Measurements from ENCODE around the gene PCBP4.
"Not testable (repeated sequence)": the region's sequence is repeated elsewhere in the genome, so short reads cannot be mapped to it uniquely, and the experiment has no call there.

Gene PCBP4

DNA sequence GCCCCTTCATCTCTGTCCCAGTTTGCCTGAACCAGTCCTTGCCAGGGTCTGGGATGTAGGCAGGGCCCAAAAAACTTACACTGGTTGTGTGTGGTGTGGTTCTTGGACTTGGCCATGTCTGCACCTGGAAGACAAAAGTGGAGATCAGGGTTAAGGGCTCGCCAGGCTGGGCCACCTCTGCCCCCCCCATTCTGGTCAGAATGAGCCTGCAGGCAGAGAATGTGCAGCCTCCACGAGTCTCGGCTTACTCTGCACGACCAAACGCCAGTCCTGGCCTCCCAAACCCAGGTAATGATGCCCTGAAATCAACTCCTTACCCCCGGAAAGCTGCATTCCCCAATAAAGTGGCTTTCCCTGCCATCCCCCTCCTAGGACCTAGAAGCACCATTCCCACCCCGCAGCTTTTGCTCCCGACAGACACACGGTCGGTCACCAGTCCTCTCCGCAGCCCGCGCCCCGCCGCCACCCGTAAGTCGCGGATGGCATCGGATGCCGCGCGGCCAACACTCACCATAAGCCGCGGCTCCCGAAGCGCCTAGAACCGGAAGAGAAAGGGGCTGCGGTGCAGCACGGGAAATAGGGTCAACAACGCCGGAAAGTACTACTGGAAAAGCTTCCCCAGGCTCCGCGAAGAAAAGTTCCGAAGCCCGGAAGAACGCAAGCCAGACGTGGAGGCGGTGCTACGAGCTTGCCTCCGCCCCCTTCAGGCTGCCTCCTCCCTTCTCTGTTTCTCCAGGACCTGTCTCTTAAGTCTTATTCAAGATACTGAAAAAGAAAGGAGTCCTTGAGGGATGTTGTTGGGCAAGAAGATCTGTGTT lies 28.3 kb upstream of the PCBP4 start, which contains the start of gene RPL29:
RPL29 (minus strand) TSS at position 550 of the 818 bp plus-strand sequence; CDS start at position 116, 434 bp downstream.
- POLR2A ChIA-PET, result interaction anchor here (1.3 kb wide), 2 partner anchors 12 to 159 kb away, joined by 3 to 4 read pairs; partner anchors contain the start of genes ACY1 and POC1A
- Histone ChIP-seq H3K36me3 (ENCODE audit: control insufficient read depth in 4 of 4, insufficient read depth in 4 of 4, low read length in 3 of 4) (peaks cover 8 to 38% (median 22%) of the 10 kb centered on the region in 4 experiments), H3K27ac (ENCODE audit: insufficient read depth in 1 of 2, low read depth in 1 of 2, low read length in 2 of 2, poor library complexity in 1 of 2, severe bottlenecking in 2 of 2) (peak within 1 kb of the TSS; percentile 95 to 98), H3K9me3 (ENCODE audit: control extremely low read depth in 1 of 5, control insufficient read depth in 4 of 5, insufficient read depth in 2 of 5, low read depth in 1 of 5, low read length in 4 of 5) (no peaks in the 10 kb centered on the region), H3K4me1 (ENCODE audit: control extremely low read depth in 1 of 4, control insufficient read depth in 4 of 4, insufficient read depth in 4 of 4, low read length in 3 of 4) (peaks cover 6 to 32% (median 15%) of the 10 kb centered on the region in 4 experiments), H3K27me3 (replicated peaks in 2 of 5; ENCODE audit: control insufficient read depth in 4 of 5, insufficient read depth in 5 of 5, low read length in 4 of 5) (no peaks in the 10 kb centered on the region), H3K4me3 (ENCODE audit: control insufficient read depth in 1 of 7, extremely low read depth in 1 of 7, insufficient read depth in 4 of 7, low read depth in 2 of 7, low read length in 6 of 7) (peak within 1 kb of the TSS; percentile 64 to 100 (median 95))
- WGBS (ENCODE audit: insufficient coverage), result 0% methylated on average over 24 of the region's 40 CpGs
- peak; percentile 96 to 98 (median 97) for DNase-seq
- CTCF ChIA-PET, result interaction anchor here (1.1 to 6.7 kb wide), 5 partner anchors 13 to 150 kb away, joined by 3 to 52 read pairs (median 4); partner anchors contain the start of genes ABHD14A and ACY1

DNA sequence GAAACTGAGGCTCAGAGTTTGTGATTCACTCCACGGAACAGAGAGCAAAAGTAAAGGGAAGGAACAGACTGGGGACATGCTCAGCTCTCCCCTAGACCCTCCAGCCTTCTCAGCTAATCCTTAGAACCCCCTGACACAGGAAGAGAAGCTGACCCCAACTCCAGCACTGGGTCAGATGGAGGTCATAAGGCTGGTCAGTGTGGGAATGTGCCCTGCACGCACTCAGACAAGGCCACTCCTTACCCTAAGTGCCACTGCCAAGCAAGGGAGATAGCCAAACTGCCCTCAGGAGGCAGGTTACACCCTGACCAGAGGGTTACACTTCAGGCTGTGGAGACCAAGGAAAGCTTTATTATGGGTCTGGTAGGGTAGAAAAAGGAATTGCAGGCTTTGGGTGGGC lies 27.3 kb upstream of the PCBP4 start:
- Histone ChIP-seq H3K4me1 (ENCODE audit: control extremely low read depth in 1 of 4, control insufficient read depth in 4 of 4, insufficient read depth in 4 of 4, low read length in 3 of 4) (peaks cover 6 to 32% (median 15%) of the 10 kb centered on the region in 4 experiments), H3K4me3 (ENCODE audit: control insufficient read depth in 1 of 7, extremely low read depth in 1 of 7, insufficient read depth in 4 of 7, low read depth in 2 of 7, low read length in 6 of 7) (peak overlapping the region in 6 of 7 experiments; percentile 81 to 100 (median 96)), H3K36me3 (ENCODE audit: control insufficient read depth in 4 of 4, insufficient read depth in 4 of 4, low read length in 3 of 4) (peaks cover 8 to 38% (median 22%) of the 10 kb centered on the region in 4 experiments), H3K9me3 (ENCODE audit: control extremely low read depth in 1 of 5, control insufficient read depth in 4 of 5, insufficient read depth in 2 of 5, low read depth in 1 of 5, low read length in 4 of 5) (no peaks in the 10 kb centered on the region), H3K27me3 (replicated peaks in 2 of 5; ENCODE audit: control insufficient read depth in 4 of 5, insufficient read depth in 5 of 5, low read length in 4 of 5) (no peaks in the 10 kb centered on the region), H3K27ac (ENCODE audit: insufficient read depth in 1 of 2, low read depth in 1 of 2, low read length in 2 of 2, poor library complexity in 1 of 2, severe bottlenecking in 2 of 2) (peak overlapping the region; percentile 95 to 98)
- DNase-seq, result no peak
- WGBS (ENCODE audit: insufficient coverage), result 86% methylated on average over 2 of the region's 2 CpGs
- ChIA-PET CTCF (interaction anchor here (0.6 to 6.7 kb wide), 6 partner anchors 12 to 1103 kb away, joined by 3 to 52 read pairs (median 4); partner anchors contain the start of genes ABHD14A and ACY1), POLR2A (no interaction called here)

DNA sequence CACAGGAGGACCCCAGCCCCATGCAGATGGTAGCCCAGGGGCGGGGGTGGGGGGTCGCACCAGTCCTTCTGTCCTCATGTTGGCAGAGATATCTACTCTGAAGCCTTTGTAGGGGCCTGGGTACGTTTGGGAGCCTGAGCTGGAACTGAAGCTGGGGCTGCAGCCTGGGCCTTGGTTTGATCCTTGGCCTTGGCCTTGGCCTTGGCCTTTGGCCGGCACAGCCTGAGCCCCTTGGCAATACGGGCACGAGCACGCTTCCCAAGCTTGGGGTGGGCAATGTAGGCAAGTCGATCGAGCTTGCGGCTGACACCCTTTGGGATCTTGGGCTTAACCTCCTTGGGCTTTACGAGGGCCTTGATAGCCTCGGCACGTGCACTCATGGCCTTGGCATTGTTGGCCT lies 26.4 kb upstream of the PCBP4 start:
- Histone ChIP-seq H3K27ac (ENCODE audit: insufficient read depth in 1 of 2, low read depth in 1 of 2, low read length in 2 of 2, poor library complexity in 1 of 2, severe bottlenecking in 2 of 2) (peak overlapping the region; percentile 95 to 98), H3K4me1 (ENCODE audit: control extremely low read depth in 1 of 4, control insufficient read depth in 4 of 4, insufficient read depth in 4 of 4, low read length in 3 of 4) (peaks cover 6 to 32% (median 15%) of the 10 kb centered on the region in 4 experiments), H3K36me3 (ENCODE audit: control insufficient read depth in 4 of 4, insufficient read depth in 4 of 4, low read length in 3 of 4) (peaks cover 8 to 38% (median 22%) of the 10 kb centered on the region in 4 experiments)
- H3K9me3 ChIP-seq (ENCODE audit: control extremely low read depth in 1 of 5, control insufficient read depth in 4 of 5, insufficient read depth in 2 of 5, low read depth in 1 of 5, low read length in 4 of 5); H3K4me3 ChIP-seq (ENCODE audit: control insufficient read depth in 1 of 7, extremely low read depth in 1 of 7, insufficient read depth in 4 of 7, low read depth in 2 of 7, low read length in 6 of 7); POLR2A ChIA-PET; H3K27me3 ChIP-seq (replicated peaks in 2 of 5; ENCODE audit: control insufficient read depth in 4 of 5, insufficient read depth in 5 of 5, low read length in 4 of 5); DNase-seq: not testable (repeated sequence)
- 93% methylated on average over 2 of the region's 13 CpGs for WGBS (ENCODE audit: insufficient coverage)
- CTCF ChIA-PET, result interaction anchor here (0.8 to 6.7 kb wide), 3 partner anchors 11 to 60 kb away, joined by 4 to 52 read pairs (median 4); partner anchors contain the start of gene ACY1

GRCh38 chr3:51992017-51992682 lies 24.9 kb upstream of the PCBP4 start:
- ChIA-PET POLR2A (interaction anchor here (1.2 kb wide), 1 partner anchor 9 kb away, joined by 5 read pairs; no protein-coding TSS in a partner anchor), CTCF (interaction anchor here (0.7 to 6.7 kb wide), 5 partner anchors 9 to 128 kb away, joined by 3 to 52 read pairs (median 7); partner anchors contain the start of genes ABHD14A, ABHD14B and ACY1)
- H3K4me1 ChIP-seq (ENCODE audit: control extremely low read depth in 1 of 4, control insufficient read depth in 4 of 4, insufficient read depth in 4 of 4, low read length in 3 of 4), result peaks cover 6 to 30% (median 15%) of the 10 kb centered on the region in 4 experiments
- no peak for DNase-seq
- no CpG with 5 or more reads among the region's 3 CpGs for WGBS (ENCODE audit: insufficient coverage)
- H3K4me3 ChIP-seq (ENCODE audit: control insufficient read depth in 1 of 7, extremely low read depth in 1 of 7, insufficient read depth in 4 of 7, low read depth in 2 of 7, low read length in 6 of 7), result no peak overlapping the region
- no peaks in the 10 kb centered on the region for H3K9me3 ChIP-seq (ENCODE audit: control extremely low read depth in 1 of 5, control insufficient read depth in 4 of 5, insufficient read depth in 2 of 5, low read depth in 1 of 5, low read length in 4 of 5)
- peaks cover 8 to 38% (median 23%) of the 10 kb centered on the region in 4 experiments for H3K36me3 ChIP-seq (ENCODE audit: control insufficient read depth in 4 of 4, insufficient read depth in 4 of 4, low read length in 3 of 4)
- no peaks in the 10 kb centered on the region for H3K27me3 ChIP-seq (replicated peaks in 2 of 5; ENCODE audit: control insufficient read depth in 4 of 5, insufficient read depth in 5 of 5, low read length in 4 of 5)
- H3K27ac ChIP-seq (ENCODE audit: insufficient read depth in 1 of 2, low read depth in 1 of 2, low read length in 2 of 2, poor library complexity in 1 of 2, severe bottlenecking in 2 of 2), result peak overlapping the region; percentile 27 to 98

GRCh38 chr3:51990501-51990971 lies 23.3 kb upstream of the PCBP4 start:
- DNase-seq; H3K27ac ChIP-seq (ENCODE audit: insufficient read depth in 1 of 2, low read depth in 1 of 2, low read length in 2 of 2, poor library complexity in 1 of 2, severe bottlenecking in 2 of 2); POLR2A ChIA-PET; H3K4me3 ChIP-seq (ENCODE audit: control insufficient read depth in 1 of 7, extremely low read depth in 1 of 7, insufficient read depth in 4 of 7, low read depth in 2 of 7, low read length in 6 of 7); H3K9me3 ChIP-seq (ENCODE audit: control extremely low read depth in 1 of 5, control insufficient read depth in 4 of 5, insufficient read depth in 2 of 5, low read depth in 1 of 5, low read length in 4 of 5); H3K27me3 ChIP-seq (replicated peaks in 2 of 5; ENCODE audit: control insufficient read depth in 4 of 5, insufficient read depth in 5 of 5, low read length in 4 of 5): not testable (repeated sequence)
- H3K36me3 ChIP-seq (ENCODE audit: control insufficient read depth in 4 of 4, insufficient read depth in 4 of 4, low read length in 3 of 4), result peaks cover 8 to 38% (median 24%) of the 10 kb centered on the region in 4 experiments
- WGBS (ENCODE audit: insufficient coverage), result over 99% methylated on average over 16 of the region's 38 CpGs
- CTCF ChIA-PET, result interaction anchor here (0.9 to 6.7 kb wide), 3 partner anchors 8 to 36 kb away, joined by 3 to 52 read pairs (median 7); partner anchors contain the start of genes ACY1 and GPR62
- H3K4me1 ChIP-seq (ENCODE audit: control extremely low read depth in 1 of 4, control insufficient read depth in 4 of 4, insufficient read depth in 4 of 4, low read length in 3 of 4), result peaks cover 6 to 30% (median 15%) of the 10 kb centered on the region in 4 experiments

GRCh38 chr3:51988286-51989146 lies 21.3 kb upstream of the PCBP4 start:
- peaks cover 4 to 20% (median 15%) of the 10 kb centered on the region in 4 experiments for H3K36me3 ChIP-seq (ENCODE audit: control insufficient read depth in 4 of 4, insufficient read depth in 4 of 4, low read length in 3 of 4)
- CTCF ChIA-PET, result interaction anchor here (1.6 kb wide), 1 partner anchor 161 kb away, joined by 3 read pairs; no protein-coding TSS in a partner anchor
- DNase-seq, result no peak
- peaks cover 0 to 23% (median 6%) of the 10 kb centered on the region in 4 experiments for H3K4me1 ChIP-seq (ENCODE audit: control extremely low read depth in 1 of 4, control insufficient read depth in 4 of 4, insufficient read depth in 4 of 4, low read length in 3 of 4)
- peak overlapping the region in 1 of 2 experiments; percentile 25 for H3K27ac ChIP-seq (ENCODE audit: insufficient read depth in 1 of 2, low read depth in 1 of 2, low read length in 2 of 2, poor library complexity in 1 of 2, severe bottlenecking in 2 of 2)
- POLR2A ChIA-PET, result no interaction called here
- H3K4me3 ChIP-seq (ENCODE audit: control insufficient read depth in 1 of 7, extremely low read depth in 1 of 7, insufficient read depth in 4 of 7, low read depth in 2 of 7, low read length in 6 of 7), result no peak overlapping the region
- H3K9me3 ChIP-seq (ENCODE audit: control extremely low read depth in 1 of 5, control insufficient read depth in 4 of 5, insufficient read depth in 2 of 5, low read depth in 1 of 5, low read length in 4 of 5), result no peaks in the 10 kb centered on the region
- 87% methylated on average over 13 of the region's 15 CpGs for WGBS (ENCODE audit: insufficient coverage)
- no peaks in the 10 kb centered on the region for H3K27me3 ChIP-seq (replicated peaks in 2 of 5; ENCODE audit: control insufficient read depth in 4 of 5, insufficient read depth in 5 of 5, low read length in 4 of 5)
